ENCODE measurements around the gene ZSWIM1.

The ZSWIM1 gene

DNA sequence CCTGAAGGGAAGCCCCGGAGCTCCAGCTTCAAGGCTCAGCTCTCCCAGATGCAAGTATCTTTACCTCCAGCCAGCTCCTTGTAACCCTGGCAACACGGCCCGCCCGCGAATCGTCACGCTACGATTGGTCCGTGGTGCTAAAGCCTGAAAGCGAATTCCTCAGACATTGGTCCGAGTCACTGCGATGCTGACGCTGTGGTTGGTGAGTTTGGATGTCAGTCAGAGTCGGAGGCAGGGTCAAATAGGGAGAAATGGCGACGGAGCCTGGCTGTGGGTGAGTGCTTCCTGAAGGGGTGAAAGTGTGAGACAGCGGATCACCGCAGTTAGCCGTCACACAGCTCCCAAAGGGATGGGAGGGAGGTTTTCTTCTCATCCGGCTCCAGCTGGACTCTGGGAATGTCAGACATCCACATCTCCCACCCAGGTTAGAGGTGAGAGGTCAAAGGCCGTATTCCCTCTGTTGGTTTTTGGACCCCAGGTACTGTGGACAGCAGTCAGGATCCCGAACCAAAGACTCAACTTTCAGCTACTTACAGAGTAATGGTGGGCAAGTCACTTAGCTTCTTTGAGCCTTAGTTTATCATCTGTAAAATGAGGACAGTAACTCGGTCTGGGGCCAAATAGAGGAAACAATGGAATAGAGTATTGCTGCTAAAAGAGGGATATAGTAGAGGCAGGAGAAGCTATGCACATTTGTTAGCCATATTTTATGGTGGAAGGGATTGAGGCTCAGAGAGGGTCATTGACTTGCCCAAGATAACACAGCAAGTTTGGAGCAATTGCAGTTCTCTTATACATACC is at the start of gene ZSWIM1:
Gene ZSWIM1 (plus strand): TSS at position 240 of the 801 bp plus-strand sequence. CDS start 1,366 bp downstream, outside the sequence.
- peak; percentile 98 for DNase-seq (ENCODE audit: low read depth, low spot score)

- no peak for DNase-seq (ENCODE audit: low read depth, low spot score)
These were observed 48.4 kb upstream of the ZSWIM1 start for GRCh38 chr20:45832619-45833018.

- DNase-seq (ENCODE audit: low read depth, low spot score): peak; percentile 53
These were observed 47.8 kb upstream of the ZSWIM1 start, which contains the start of gene SNX21 for GRCh38 chr20:45833030-45833882. Gene SNX21, plus strand, starts transcription at chr20:45833799. Its CDS starts 121 bp downstream, at chr20:45833920.

GRCh38 chr20:45833883-45834796 is 46.9 kb upstream of the ZSWIM1 start:
- DNase-seq (ENCODE audit: low read depth, low spot score): peak; percentile 34

DNA sequence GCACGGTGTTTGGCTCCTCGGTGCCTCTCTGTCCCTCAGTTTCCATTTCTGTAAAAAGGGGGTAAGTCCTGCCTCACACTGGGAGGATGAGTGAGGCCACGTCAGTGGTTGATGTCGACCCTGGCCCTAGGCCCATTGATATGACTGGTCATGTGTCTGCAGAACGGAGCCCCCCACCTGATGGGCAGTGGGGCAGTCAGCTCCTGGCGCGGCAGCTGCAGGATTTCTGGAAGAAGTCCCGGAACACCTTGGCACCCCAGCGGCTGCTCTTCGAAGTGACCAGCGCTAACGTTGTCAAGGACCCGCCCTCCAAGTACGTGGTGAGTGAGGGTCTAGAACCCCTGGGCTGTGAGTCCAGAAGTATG is 46.2 kb upstream of the ZSWIM1 start:
- DNase-seq (ENCODE audit: low read depth, low spot score): no peak

GRCh38 chr20:45835329-45835765 is 45.7 kb upstream of the ZSWIM1 start:
- DNase-seq (ENCODE audit: low read depth, low spot score): no peak

DNA sequence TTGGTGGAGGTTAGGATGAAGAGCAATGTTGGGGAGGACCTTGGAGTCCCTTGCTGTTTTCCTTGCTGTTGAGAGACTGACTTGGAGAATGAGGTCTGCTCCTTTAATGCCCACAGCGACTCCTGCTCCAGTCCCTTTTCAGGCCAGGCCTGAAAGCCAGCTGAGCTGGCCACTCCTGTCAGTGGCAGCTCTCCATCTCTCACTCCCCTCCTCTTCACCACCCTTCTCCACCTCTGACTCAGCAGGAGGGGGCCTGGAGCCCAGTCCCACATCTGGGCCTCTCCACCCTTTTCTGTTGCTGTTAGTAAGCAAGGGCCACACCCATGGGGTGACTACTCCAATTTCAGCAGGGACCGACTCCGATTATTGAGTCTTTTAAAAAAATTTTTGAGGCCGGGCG is 45.2 kb upstream of the ZSWIM1 start:
- DNase-seq (ENCODE audit: low read depth, low spot score): no peak

- DNase-seq (ENCODE audit: low read depth, low spot score): no peak
These were observed 44.2 kb upstream of the ZSWIM1 start for GRCh38 chr20:45836841-45837240.

GRCh38 chr20:45840700-45841198 is 40.3 kb upstream of the ZSWIM1 start:
- no peak for DNase-seq (ENCODE audit: low read depth, low spot score)

DNA sequence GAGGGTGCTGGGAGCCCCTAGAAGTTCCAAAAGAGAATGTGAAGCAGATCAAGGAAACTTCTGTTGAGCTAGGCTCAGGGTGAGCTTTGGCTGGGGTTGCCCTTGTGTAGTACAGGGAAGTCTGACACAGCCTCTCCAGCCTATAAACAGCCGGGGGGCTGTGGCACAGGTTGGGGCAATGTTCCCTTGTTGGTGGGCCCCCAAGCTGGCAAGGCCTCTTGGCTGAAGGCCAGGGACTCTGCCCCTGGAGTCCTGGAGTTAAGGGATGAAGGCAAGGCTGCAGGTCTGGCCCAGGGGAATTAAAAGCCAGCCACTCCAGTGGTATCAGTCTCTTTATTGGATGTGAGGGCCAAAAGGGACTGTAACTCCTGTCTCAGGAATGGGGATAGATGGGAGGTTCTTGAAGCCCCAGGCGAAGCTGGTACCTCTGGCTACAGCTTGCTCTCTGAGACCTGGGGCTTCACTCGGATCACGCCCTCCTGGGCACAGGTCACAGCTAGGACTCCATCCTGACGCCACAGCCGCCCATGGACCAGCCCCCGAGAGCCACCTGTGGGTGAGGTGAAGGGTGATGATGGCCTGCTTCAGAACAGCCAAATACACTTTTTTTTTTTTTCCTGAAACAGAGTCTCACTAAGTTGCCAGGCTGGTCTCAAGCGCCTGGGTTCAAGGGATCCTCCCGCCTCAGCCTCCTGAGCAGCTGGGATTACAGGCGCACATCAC is 39.5 kb upstream of the ZSWIM1 start:
- no peak for DNase-seq (ENCODE audit: low read depth, low spot score)

DNA sequence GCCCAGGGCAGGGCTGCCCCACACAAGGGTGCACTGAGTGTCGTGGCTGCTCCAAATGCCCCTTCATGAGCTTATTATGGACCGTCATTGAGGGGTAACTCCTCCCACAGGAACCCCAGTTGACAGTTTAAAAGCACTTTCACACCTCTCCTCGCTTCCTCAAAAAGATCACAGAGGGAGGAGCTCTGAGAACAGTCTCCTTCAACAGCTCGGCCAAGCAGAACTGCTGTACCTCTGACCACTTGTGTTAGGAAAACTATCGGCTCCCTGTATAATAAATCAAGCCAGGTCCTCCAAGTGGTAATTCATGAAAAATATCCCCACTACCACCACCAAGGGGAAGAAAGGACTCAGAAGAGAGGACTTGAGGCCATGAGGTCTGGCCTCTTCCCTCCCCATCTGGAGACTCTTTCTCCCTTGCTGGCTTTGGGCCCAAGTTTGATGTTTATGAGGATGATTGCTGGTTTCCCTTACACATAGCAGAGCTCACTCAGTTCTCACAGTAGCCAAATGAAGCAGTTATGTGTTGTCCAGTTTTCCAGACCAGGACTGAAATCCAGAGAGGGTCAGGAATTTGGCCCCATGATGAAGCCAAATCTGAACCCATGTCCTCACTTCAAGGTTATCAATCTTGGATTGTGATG is 38.7 kb upstream of the ZSWIM1 start:
- DNase-seq (ENCODE audit: low read depth, low spot score): no peak

DNA sequence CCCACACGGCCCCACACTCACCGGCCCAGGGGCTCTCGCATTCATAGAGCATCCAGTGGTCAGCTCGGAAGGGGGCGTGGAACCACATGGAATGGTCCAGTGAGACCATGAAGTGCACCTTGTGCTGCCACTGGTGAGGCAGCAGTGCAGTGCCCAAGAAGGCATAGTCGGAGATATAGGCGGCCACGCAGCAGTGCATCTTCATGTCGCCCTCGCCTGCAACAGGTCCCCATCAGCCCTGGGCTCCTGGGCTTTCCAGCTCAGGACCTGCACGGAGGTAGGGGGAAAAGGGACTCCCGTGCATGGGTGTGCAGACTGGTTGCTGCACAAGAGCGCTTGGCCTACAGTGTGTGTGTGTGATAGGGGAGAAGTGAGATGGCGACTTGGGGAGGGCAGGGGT is 37.5 kb upstream of the ZSWIM1 start:
- DNase-seq (ENCODE audit: low read depth, low spot score): no peak

GRCh38 chr20:45845452-45845851 is 35.6 kb upstream of the ZSWIM1 start:
- no peak for DNase-seq (ENCODE audit: low read depth, low spot score)

DNA sequence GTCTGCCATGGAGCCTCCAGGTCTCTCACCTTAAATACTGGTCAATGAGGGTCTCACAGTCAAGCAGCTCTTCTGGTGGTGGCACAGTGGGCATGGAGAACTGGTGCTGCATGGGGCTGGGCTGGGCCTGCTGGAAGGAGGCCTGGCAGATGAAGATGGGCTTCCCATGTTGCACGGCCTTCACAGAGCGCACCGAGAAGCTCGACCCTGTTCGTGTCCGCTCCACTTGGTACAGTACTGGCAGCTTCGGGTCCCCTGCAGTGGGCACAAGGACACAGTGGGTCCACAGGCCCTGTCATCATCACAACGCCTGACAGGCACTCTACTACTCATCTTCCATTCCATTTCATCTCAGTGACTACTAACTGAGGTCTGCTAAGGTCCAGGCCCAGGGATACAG is 32.6 kb upstream of the ZSWIM1 start:
- DNase-seq (ENCODE audit: low read depth, low spot score): no peak

DNA sequence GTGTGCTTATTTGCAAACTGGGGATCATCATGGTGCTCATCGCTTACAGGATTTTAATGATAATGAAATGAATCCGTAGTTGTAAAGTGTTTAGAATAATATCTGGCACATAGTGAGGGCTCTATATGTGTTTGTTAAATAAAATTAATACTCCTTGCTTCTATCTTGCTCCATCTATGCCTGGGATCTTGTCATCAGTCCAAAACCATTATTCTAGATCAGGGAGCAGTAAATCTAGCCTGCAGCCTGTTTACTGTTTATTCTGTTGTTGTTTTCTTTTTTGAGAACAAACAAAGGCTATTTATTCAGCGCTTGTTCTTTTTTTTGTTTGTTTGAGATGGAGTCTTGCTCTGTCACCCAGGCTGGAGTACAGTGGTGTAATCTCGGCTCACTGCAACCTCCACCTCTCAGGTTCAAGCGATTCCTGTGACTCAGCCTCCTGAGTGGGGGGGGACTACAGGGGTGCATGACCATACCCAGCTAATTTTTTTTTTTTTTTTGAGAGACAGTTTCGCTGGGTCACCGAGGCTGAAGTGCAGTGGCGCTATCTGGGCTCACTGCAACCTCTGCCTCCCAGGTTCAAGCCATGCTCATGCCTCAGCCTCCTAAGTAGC is 32.0 kb upstream of the ZSWIM1 start:
- DNase-seq (ENCODE audit: low read depth, low spot score): no peak

DNA sequence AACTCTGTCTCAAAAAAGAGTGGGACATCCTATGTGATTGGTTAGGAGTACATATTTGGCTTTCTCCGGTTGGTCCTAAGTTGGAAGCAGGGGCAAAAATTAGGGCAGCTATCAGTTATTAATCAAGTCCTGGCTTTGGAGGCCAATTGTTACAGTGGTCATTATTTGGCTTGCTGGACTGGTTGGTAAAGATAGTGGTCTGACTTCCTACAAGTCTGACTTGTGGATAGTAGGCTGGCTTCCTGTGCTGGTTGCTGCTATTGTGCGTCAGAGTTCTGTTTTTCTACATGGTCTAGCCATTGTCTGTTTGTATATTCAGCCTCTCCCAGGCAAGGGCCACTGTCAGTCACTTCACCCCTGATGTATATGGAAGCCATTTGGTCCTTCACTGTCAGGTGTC is 30.8 kb upstream of the ZSWIM1 start:
- no peak for DNase-seq (ENCODE audit: low read depth, low spot score)

DNA sequence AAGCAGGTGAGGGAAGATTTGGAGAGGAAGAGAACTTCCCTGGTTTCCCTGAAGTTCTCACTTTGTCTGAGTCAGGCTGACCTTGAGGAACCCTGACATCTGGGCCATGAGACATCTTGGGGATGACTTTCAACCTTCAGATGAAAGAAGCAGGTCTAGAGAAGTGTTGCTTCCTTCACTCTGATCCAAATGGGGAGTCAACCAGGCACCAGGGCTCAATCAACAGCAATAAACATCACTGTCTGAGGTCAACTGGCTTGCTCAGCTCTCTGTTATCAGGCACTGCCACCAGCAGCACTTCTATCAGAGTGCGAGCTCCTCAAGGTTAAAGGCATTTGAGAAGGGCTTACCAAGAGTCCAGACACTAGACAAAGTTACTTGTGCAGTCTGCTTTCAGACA is 30.1 kb upstream of the ZSWIM1 start:
- no peak for DNase-seq (ENCODE audit: low read depth, low spot score)

DNA sequence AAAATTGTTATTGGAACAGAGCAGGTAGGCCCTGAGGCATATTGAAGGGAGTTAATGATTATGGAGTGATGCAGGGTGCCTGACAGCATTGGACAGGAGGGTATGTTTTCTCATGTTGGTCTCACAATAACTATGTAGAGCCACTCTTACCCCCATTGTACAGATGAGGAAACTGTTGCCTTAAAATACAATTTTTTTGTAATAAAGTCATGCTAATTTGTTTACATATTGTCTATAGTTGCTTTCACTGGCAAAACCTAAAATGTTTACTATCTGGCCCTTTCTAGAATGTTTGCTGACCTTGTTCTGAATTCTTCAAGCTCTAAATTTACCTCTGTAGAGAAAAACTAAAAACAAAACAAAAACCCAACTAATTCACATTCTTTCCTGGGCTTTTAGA is 29.5 kb upstream of the ZSWIM1 start:
- DNase-seq (ENCODE audit: low read depth, low spot score): no peak

- no peak for DNase-seq (ENCODE audit: low read depth, low spot score)
These were observed 28.7 kb upstream of the ZSWIM1 start for GRCh38 chr20:45852326-45852725.

DNA sequence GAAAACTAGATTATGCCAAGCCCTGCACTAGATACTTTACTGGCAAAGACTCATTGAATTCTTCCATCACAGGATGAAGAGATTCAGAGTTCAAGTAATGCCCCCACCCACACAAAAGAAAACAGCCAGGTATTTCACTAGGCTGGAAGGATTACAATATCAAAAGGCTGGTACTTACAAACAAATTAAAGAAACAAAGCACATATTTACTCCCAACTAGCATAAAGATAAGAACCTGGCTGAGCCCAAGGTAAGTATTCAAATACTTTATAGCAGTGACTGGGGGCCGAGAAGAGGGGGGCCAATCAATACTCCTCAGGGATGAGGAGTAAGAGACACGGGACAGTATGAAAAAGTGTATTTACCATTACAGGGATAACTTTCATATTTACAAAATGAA is 27.5 kb upstream of the ZSWIM1 start:
- DNase-seq (ENCODE audit: low read depth, low spot score): no peak

All from brain pericyte (primary cell).